Renal cortex interstitium (tissue), 11 donors: ENCODE measurements around the gene CDK11B. TPM values are rescaled to one million over a fixed set of nuclear protein-coding genes. Genes with fewer than 3 reads are reported as not detected.

ENCODE experiments used
- DNase-seq, 11 donors: peaks; one replicate each; pipeline ENCODE4 v3.0.0-alpha.2; 2013; ENCODE audit warnings: low read depth in 9 of 11, low spot score in 4 of 11; ENCODE audit errors: extremely low read depth in 1 of 11
- polyA plus RNA-seq, 3 donors: library from polyadenylated mRNA; unstranded; fragments of 120-200 nt; gene quantifications; one replicate each; pipeline ENCODE4 v1.2.1, GENCODE V29; 2013; ENCODE audit not compliant: insufficient read length in 3 of 3

CDK11B gene
- polyA plus RNA-seq, 3 donors, result 37.7 to 45.5 (median 42.4) TPM

DNA sequence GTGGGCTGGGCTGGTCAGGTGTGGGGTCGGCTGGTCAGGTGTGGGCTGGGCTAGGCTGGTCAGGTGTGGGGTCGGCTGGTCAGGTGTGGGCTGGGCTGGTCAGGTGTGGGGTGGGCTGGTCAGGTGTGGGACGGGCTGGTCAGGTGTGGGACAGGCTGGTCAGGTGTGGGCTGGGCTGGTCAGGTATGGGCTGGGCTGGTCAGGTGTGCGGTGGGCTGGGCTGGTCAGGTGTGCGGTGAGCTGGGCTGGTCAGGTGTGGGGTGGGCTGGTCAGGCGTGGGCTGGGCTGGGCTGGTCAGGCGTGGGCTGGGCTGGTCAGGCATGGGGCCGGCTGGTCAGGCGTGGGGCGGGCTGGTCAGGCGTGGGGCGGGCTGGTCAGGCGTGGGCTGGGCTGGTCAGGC is 52.6 kb downstream of the CDK11B start:
- DNase-seq, result no peak

DNA sequence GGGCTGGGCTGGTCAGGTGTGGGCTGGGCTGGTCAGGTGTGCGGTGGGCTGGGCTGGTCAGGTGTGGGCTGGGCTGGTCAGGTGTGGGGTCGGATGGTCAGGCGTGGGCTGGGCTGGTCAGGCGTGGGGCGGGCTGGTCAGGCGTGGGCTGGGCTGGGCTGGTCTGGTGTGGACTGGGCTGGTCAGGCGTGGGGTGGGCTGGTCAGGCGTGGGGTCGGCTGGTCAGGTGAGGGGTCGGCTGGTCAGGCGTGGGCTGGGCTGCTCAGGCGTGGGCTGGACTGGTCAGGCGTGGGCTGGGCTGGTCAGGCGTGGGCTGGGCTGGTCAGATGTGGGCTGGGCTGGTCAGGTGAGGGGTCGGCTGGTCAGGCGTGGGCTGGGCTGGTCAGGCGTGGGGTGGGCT is 53.1 kb downstream of the CDK11B start:
- no peak for DNase-seq

DNA sequence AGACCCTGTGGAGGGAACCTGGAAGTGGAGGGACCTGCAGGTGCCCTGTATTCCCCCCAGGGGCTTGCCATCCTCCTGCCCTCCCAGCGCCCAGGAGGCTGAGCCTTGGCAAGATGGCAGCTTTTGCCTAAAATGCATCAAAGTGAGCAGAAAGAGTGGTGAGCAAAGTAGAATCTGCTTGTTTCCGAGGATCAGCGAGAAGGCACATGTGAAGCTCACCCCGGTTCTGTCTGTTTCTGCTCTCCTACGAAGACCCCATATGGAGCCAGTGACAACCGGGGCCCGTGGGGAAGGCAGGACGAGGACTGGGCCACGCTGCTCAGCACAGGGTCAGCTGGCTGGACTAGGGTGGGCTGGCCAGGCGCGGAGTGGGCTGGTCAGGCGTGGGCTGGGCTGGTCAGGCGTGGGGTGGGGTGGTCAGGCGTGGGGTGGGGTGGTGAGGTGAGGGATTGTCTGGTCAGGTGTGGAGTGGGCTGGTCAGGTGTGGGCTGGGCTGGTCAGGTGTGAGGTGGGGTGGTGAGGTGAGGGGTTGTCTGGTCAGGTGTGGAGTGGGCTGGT is 53.7 kb downstream of the CDK11B start:
- no peak for DNase-seq

DNA sequence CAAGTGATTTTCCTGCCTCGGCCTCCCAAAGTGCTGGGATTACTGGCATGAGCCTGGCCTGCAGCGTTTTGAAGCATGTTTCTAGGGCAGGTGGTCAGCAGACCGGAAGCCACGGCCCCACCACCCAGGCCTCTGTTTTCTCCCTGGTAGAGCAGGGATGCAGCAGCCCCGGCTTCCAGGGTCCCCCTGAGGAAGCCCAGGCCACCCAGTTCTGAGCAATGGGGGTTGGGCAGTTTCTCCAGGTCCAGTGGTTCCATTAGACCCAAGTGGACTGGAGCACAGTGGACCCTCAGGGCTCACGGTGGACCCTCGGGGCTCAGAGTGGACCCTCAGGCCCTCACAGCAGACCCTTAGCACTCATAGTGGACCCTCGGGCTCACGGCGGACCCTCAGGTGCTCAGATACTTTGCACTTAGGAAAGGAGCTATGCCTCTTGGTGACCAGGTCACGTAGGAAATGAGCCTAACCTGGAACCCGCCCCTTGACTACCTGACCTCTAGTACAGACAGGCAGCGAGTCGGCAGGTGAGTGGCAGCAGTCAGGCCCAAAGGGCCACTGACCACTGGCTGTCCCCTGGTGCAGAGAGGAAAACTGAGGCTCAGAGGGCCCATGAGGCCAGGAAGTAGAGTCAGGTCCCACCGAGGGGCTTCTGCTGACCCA is 54.3 kb downstream of the CDK11B start:
- no peak for DNase-seq

DNA sequence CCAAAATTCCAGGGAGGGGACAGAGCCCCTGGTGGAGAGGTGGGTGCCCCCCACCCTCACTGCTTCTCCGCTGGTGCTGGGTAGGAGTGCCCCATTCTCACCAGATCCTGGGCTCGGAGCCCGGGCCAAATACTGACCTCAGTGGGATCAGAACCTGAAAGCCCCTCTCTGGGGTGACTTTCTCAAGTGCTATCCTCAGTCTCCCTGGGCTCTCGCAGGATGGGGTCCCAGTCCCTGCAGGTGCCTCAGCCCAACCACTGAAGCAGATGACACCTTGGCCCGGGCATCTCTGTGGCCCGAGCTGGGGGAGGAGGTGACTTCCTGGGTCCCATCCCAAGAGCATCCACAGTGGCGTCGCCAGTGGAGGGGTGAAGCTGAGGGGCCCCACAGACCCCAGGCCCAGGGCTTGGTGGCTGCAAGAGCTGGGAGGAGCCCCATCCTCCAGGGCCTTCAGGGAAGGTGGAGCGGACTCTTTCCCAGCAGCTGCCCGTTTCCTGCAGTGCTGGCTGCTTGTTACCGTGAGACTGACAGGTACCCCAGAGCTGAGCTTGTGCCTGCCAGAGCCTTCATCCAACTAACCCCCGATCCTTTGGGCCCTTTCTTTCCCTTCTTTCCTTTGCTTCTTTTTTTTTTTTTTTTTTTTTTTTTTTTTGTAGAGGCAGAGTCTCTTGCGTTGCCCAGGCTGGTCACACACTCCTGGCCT is 55.0 kb downstream of the CDK11B start:
- DNase-seq, result no peak

DNA sequence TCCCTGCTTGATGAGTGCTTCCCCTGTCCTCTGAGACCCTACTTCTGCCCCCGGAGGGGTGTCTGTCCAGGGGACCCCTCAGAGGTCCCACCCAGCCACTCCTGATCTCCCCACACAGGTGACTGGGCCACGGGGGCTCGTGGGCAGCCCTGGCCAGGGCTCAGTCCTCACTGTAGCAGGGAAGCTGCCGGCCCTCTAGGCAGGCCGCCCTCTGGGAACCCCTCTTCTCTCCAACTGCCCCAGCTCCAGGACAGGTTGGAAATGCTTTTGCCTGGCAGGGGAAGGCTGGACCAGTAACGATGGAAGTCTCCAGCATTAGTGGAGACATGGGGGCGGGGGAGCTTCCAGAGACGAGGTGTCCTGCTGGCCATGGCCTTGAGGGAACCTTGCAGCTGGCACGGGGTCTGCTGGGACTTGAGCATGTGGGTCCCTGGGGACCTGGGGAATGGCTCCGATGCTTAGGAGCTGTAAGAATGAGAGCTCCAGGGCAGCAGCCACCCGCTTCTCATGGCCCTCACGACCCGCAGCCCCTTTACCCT is 55.8 kb downstream of the CDK11B start:
- DNase-seq, result no peak

DNA sequence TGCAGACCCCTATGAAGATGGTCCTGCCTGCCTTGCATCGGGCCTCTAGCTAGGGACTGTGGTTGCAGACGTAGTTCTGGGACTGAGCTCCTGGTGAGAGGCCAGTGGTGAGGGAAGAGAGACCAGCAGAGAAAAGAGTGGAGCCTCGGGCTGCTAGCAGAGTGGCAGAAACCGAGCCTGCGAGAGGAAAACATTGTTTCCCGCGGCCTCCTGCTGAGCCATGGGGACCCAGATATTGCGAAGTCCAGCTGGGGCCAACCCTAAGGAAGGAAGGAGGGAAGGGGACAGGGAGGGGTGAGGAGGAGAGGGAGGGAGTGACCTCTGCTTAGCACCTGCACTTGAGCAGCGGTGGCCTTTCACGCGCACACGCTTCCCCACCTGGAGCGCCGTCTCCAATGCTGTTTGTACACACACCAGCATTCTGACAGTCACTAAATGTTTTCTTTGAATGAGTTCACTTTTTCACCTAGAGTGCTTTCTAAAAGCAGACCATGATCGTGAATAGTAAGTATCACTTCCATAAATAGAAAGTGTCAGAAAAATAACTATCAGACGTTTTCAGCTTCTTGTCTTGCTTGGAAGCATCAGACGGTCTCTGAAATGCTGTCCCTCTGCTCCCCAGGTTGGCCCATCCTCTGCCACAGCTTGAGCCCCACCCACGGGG is 56.4 kb downstream of the CDK11B start:
- DNase-seq, result no peak

DNA sequence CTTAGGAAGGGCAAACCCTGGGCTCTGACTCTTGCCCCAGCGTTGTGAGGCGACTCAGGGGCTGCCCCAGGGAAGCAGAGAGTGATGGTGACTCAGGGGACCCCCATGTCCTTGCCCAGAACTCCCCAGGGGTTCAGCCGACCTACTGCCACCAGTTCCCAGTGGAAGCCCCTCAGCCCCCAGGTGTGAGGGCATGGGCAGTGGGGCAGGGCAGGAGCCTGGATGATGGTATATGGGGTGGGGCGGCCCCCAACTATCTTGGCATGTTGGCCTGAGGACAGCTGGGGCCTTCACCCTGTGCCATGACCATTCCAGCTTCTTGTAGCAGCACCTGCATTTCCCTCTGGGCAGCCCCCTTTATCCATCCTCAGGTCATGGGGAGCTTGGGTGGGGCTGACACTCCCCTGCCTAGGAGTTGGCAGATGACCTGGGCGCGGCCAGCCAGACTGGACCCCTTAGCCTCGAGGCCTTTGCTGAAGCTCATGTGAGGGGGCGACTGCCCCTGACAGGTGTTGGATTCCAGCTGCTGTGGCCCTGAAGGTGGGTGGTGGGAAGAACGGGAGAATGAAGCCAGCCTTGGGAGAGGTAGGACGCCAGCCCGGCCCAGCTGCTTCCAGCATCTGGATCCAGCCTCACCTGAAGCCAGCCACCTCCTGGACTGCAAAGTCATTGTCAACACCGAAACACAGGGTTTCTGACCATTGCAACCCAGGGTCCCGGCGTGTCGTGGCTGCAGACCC is 57.1 kb downstream of the CDK11B start:
- no peak for DNase-seq

DNA sequence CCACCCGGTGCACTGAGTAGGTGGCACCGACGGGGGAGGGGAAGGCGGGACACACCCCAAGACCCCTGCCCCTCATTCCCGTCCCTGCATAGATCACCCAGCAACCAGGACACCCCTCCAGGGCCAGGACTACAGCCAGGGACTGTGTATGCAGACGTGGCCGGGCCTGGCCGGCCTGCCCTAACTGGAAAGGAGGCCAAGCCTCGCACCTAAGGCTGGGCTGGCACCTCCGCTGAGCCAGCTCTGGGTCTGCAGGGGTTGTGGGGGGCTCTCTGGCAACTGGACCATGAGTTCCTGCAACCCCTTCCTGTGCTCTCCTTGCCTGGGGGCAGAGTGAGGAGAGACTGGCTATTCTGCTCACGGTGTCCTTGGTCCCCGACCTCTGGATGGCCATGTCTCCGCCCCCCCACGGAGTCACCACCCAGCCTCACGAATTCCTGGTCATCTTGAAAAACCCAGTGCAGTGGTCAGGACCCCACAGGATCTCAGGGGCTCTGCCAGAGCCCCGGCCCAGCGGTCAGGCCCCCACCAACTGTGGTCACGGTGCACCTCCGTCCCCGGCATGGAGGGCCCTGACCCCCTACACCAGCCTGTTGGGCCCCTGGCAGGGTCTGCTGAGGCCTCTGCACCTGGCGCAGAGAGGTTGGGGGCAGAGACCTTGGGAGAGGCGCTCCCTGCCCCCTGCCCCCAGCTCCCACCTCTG is 57.8 kb downstream of the CDK11B start:
- DNase-seq, result no peak

DNA sequence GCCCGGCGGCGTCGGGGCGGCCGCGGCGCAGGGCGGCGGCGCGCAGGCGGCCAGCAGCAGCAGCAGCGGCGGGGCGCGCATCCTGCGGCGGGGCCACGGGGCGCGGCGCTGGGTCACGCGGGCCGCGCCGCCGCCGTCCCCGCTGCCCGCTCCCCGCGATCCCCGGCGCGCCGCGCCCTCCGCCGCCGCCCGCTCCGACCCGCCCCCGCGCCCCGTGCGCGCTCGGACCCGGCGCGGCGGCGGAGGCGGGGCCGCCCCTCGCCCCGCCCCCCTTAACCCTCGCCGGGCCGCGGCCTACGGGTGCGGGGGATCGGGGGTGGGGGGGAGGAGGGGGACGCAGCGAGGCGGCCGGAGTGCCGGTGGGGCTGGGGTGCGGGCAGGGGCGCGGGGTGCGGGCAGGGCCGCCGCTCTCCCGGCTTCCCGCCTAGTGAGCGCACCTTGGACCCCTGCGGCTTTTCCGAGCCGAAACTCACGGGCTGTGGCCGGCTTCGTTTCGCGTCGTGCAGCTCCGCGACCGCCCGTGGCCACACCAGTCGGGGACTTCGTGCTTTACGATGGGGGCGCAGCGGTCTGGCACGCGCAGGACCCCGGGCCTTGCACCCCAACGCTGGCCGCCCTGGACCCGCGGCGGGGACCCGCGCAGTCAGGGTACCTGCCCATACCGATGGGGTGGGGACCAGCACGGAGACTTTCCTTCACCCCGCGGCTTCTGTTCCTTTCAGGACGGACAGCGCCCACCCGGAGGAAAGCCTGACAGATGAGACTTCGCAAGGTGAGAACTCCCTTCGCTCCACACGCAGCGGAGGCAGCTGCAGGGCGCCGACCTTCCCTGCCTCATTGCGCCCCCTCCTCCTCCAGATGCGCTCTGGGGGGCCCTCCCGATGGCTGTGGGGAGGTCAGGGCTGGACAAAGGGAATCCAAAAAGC is 58.6 kb downstream of the CDK11B start, which contains the start of gene FNDC10:
Gene FNDC10 (minus strand): TSS at position 201 of the 926 bp plus-strand sequence. CDS start 120 bp downstream, at position 81.
- no peak for DNase-seq

DNA sequence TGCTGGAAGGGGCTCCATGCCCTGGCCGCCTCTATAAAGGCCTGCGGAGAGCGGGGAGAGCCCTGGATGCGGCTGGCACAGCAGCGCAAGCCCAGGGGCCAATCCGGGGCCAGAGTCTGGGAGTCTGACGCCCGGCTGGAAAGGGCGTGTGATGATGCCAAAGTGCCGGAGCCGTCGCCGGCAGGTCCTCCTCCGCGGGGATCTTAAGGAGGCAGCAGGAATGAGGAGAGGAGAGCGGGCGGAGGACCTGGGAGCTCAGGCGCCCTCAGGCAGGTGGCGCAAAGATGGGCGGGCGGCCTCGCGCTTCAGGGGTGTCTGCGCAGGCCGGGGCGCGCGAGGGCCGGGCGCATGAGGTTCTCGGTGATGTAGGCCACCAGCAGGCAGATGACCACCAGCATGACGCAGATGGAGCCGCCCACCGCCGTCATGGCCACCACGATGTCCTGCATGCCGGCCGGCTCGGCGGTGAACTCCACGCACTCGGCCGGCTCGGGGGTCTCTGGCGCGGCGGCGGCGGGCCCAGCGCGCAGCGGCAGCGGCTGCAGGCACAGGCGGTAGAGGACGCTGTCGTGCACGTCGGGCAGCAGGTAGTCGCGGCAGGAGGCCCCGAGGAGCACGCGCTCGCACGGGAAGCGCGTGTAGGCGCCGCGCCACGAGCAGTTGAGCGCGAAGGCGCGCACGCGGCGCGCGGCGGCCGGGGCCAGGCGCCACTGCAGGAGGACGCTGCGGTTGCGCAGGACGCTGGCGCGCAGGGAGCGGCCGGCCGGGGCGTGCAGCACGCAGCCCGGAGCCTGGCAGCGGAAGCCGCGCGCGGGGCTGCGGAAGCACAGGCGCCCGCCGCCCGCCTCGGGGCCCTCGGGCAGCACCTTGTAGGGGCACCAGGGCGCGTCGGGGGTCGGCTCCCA is 59.5 kb downstream of the CDK11B start:
- DNase-seq, result no peak

DNA sequence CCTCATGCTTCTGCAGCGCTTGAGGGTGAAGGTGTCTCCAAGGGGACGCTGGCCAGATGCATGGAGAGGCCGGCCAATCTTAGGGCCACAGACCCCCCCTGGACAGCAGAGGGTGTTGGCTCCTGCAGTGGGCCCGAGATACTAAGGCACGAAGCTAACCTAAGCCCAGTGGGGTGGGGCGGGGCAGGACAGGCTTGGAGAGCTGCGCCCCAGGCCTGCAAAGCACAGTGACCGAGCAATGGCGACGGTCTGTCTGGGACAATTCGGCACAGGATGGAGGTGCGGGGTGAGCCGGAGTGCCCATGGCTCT is 60.1 kb downstream of the CDK11B start:
- no peak for DNase-seq

DNA sequence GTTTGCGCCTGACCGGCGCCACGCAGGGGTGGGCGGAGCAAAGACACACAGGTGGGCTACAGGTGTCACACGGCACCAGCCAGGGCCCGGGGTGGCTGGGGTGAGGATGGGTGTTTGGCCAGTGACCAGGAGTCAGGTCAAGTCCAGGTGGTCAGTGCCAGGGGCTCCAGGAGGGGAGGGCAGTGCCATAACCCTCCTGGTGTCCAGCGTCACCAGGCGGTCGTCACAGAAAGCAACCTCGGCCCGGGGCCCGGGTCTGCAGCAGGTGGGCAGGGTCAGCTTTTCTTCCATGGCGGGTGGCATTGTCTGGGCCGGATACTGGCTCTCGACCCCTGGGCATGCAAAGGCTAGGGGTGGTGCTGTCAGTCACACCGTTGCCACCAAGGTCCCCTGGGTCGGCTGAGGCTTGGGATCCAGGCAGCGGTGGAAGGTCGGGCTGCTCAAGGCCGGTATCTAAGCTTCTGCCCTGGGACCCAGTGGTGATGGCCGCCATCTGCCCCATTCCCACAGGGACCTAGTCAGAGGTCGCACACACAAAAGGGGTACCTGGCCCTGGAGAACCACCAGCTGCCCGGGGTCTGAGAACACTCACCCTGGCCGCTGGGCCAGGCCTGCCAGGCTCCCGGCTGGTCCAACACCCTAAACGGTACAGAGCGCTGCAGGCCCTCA is 60.6 kb downstream of the CDK11B start:
- DNase-seq, result no peak

DNA sequence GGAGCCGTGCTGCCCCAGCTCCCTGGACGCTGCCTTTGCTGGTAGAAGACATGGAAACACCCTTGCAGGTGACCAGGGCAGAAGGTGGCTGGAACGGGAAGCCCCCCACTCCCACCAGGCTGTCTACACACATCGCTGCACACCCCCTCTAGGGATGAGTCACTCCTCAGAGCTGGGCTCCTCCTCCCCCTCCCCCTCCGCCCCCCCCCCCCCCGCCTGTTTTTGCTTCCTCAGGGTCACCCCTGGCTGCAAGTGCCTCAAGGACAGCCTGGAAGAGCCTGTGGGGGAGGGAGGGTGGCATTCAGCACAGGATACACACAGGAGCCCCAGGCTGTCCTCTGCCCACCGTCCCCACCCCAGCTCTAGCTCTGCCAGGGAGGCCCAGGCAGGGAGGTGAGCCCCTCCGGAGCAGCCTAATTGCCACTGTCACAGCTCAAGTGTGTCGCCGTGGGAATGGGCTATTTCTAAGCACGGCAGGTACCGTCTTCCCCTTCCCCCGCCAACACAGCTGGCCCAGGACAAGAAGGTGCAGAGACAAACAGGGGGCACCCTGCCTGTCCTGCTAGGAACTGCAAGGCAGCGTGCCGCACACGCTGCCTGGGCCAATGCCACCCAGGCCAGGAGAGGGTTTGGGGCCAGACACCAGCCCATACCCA is 61.4 kb downstream of the CDK11B start:
- no peak for DNase-seq

DNA sequence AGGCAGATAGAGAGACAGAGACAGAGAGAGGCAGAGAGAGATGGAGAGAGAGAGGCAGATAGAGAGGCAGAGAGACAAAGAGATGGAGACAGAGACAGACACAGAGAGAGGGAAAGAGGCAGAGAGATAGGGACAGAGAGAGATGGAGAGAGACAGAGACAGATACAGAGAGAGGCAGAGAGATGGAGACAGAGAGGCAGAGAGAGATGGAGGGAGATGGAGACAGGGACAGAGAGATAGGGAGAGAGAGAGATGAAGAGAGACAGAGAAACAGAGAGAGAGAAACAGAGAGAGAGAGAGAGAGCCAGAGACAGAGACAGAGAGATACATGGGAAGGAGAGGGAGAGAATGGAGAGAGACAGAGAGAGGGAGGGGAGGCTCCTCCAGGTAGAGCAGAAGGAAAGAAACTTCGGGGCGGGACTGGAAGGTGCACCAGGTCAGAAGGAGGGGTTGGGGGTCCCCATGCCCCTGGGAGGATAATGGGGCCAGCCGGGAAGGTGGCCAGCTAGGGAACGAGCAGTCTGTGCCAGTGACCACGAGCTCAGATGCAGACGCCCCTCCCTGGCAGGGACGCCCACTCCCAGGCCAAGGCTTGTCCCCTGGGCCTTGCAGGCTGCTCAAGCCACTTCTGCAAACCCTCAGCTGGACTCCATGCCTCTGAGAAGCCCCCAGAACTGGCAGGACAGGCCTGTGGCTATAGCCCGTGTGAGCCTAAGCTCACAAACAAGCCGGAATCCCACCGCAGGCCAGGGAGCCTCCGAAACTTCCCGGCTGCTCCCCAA is 62.1 kb downstream of the CDK11B start:
- no peak for DNase-seq
